ENCODE results near the gene NGDN.

NGDN gene

GRCh38 chr14:23522643-23523198, 53.2 kb downstream of the NGDN start:
- no peak for TF ChIP-seq CTCF (IDR thresholded peaks at IDR 0.05)
- H3K9me3 ChIP-seq: no peaks in the 10 kb centered on the region
- peaks cover 27 to 40% of the 10 kb centered on the region in 2 experiments for H3K4me1 ChIP-seq (ENCODE audit: control insufficient read depth in 1 of 2, insufficient read depth in 1 of 2, low read depth in 1 of 2, low read length in 1 of 2)
- no peak overlapping the region for H3K4me3 ChIP-seq (ENCODE audit: low read depth in 1 of 2, low read length in 1 of 2)
- H3K27ac ChIP-seq: no peak overlapping the region
- no peaks in the 10 kb centered on the region for H3K27me3 ChIP-seq
- H3K36me3 ChIP-seq: peaks cover 17% of the 10 kb centered on the region

- Histone ChIP-seq H3K4me3 (ENCODE audit: low read depth in 1 of 2, low read length in 1 of 2) (no peak overlapping the region), H3K4me1 (ENCODE audit: control insufficient read depth in 1 of 2, insufficient read depth in 1 of 2, low read depth in 1 of 2, low read length in 1 of 2) (peaks cover 27 to 40% of the 10 kb centered on the region in 2 experiments), H3K36me3 (peaks cover 17% of the 10 kb centered on the region), H3K27me3 (no peaks in the 10 kb centered on the region), H3K9me3 (no peaks in the 10 kb centered on the region), H3K27ac (no peak overlapping the region)
- TF ChIP-seq CTCF (IDR thresholded peaks at IDR 0.05): no peak
Observed at GRCh38 chr14:23523229-23524016, 53.9 kb downstream of the NGDN start.

- H3K4me3 ChIP-seq (ENCODE audit: low read depth in 1 of 2, low read length in 1 of 2): no peak overlapping the region
- no peak overlapping the region for H3K27ac ChIP-seq
- TF ChIP-seq CTCF (IDR thresholded peaks at IDR 0.05): no peak
- no peaks in the 10 kb centered on the region for H3K27me3 ChIP-seq
- H3K36me3 ChIP-seq: peaks cover 17% of the 10 kb centered on the region
- no peaks in the 10 kb centered on the region for H3K9me3 ChIP-seq
- H3K4me1 ChIP-seq (ENCODE audit: control insufficient read depth in 1 of 2, insufficient read depth in 1 of 2, low read depth in 1 of 2, low read length in 1 of 2): peaks cover 27 to 40% of the 10 kb centered on the region in 2 experiments
Observed at GRCh38 chr14:23524954-23525353, 55.5 kb downstream of the NGDN start.

GRCh38 chr14:23525611-23526010, 56.1 kb downstream of the NGDN start:
- no peak for TF ChIP-seq CTCF (IDR thresholded peaks at IDR 0.05)
- H3K4me3 ChIP-seq (ENCODE audit: low read depth in 1 of 2, low read length in 1 of 2): no peak overlapping the region
- H3K27me3 ChIP-seq: no peaks in the 10 kb centered on the region
- H3K27ac ChIP-seq: no peak overlapping the region
- peaks cover 17% of the 10 kb centered on the region for H3K36me3 ChIP-seq
- H3K4me1 ChIP-seq (ENCODE audit: control insufficient read depth in 1 of 2, insufficient read depth in 1 of 2, low read depth in 1 of 2, low read length in 1 of 2): peaks cover 27 to 40% of the 10 kb centered on the region in 2 experiments
- H3K9me3 ChIP-seq: no peaks in the 10 kb centered on the region
